Measurements from ENCODE around the gene FMNL2.

FMNL2 gene

DNA sequence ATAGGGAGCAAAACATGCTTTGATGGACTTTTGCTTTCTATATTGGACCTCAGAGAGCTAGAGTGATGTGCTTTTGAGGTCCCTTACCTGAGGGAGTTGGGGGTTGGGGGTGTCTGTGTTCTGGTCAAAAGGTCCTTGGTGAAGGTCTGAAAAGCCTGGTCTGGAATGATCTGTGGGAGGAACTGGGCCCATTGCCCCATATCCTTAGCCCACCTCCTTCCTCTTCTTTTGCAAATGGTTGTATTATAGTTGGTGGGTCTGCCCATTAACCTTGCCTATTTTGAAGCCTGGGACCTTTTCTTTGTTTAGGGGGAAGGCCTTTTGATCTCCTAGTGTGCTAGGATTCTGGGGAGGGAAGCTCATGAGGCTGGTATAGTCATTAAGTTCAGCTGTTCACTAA lies 88.7 kb downstream of the FMNL2 start:
- Histone ChIP-seq H3K9me3 (ENCODE audit: control insufficient read depth, insufficient read depth, low read length) (no peaks in the 10 kb centered on the region), H3K27ac (ENCODE audit: low read length) (no peak overlapping the region), H3K4me3 (ENCODE audit: low read length) (no peak overlapping the region), H3K4me1 (ENCODE audit: control insufficient read depth, insufficient read depth, low read length) (no peaks in the 10 kb centered on the region), H3K27me3 (ENCODE audit: control insufficient read depth, insufficient read depth, low read length) (no peaks in the 10 kb centered on the region), H3K36me3 (ENCODE audit: control insufficient read depth, insufficient read depth, low read length) (no peaks in the 10 kb centered on the region)
- DNase-seq (ENCODE audit: low read depth, low spot score), result no peak

- Histone ChIP-seq H3K9me3 (ENCODE audit: control insufficient read depth, insufficient read depth, low read length) (no peaks in the 10 kb centered on the region), H3K36me3 (ENCODE audit: control insufficient read depth, insufficient read depth, low read length) (no peaks in the 10 kb centered on the region), H3K4me3 (ENCODE audit: low read length) (no peak overlapping the region), H3K4me1 (ENCODE audit: control insufficient read depth, insufficient read depth, low read length) (no peaks in the 10 kb centered on the region; the same call in 1 of the 2 replicates), H3K27ac (ENCODE audit: low read length) (no peak overlapping the region), H3K27me3 (ENCODE audit: control insufficient read depth, insufficient read depth, low read length) (no peaks in the 10 kb centered on the region)
- no peak for DNase-seq (ENCODE audit: low read depth, low spot score)
- no CpG with 5 or more reads among the region's 8 CpGs for WGBS (ENCODE audit: insufficient coverage, insufficient read length)
Measured at GRCh38 chr2:152425765-152426727, 91.1 kb downstream of the FMNL2 start.

DNA sequence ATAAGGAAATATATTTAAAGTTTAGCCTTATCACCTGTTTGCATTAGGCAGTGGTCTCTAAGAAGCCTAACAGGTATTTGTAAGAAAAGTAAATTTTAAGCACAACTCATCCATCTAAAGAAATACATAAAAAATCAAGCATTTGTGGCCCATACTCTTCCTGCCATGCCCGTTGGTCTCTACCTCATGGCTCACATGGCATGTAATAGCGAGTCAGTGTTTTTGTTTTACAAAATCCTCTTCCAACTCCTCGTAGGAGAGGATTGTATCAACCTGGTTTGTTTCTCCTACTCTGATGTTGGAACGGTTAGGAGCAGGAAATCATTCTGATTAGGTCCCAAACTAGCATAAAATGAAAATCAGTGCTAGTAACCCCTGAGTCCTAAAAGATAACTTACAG lies 91.8 kb downstream of the FMNL2 start:
- WGBS (ENCODE audit: insufficient coverage, insufficient read length), result no CpG with 5 or more reads among the region's 4 CpGs
- Histone ChIP-seq H3K36me3 (ENCODE audit: control insufficient read depth, insufficient read depth, low read length) (no peaks in the 10 kb centered on the region), H3K27ac (ENCODE audit: low read length) (no peak overlapping the region), H3K27me3 (ENCODE audit: control insufficient read depth, insufficient read depth, low read length) (no peaks in the 10 kb centered on the region), H3K4me3 (ENCODE audit: low read length) (no peak overlapping the region), H3K4me1 (ENCODE audit: control insufficient read depth, insufficient read depth, low read length) (no peaks in the 10 kb centered on the region; the same call in 1 of the 2 replicates), H3K9me3 (ENCODE audit: control insufficient read depth, insufficient read depth, low read length) (no peaks in the 10 kb centered on the region)
- DNase-seq (ENCODE audit: low read depth, low spot score), result no peak

GRCh38 chr2:152427902-152428301 lies 92.9 kb downstream of the FMNL2 start:
- no CpG with 5 or more reads among the region's 1 CpG for WGBS (ENCODE audit: insufficient coverage, insufficient read length)
- no peaks in the 10 kb centered on the region for H3K36me3 ChIP-seq (ENCODE audit: control insufficient read depth, insufficient read depth, low read length)
- H3K4me3 ChIP-seq (ENCODE audit: low read length), result no peak overlapping the region
- H3K4me1 ChIP-seq (ENCODE audit: control insufficient read depth, insufficient read depth, low read length), result no peaks in the 10 kb centered on the region; the same call in 1 of the 2 replicates
- no peaks in the 10 kb centered on the region for H3K9me3 ChIP-seq (ENCODE audit: control insufficient read depth, insufficient read depth, low read length)
- H3K27ac ChIP-seq (ENCODE audit: low read length), result no peak overlapping the region
- H3K27me3 ChIP-seq (ENCODE audit: control insufficient read depth, insufficient read depth, low read length), result no peaks in the 10 kb centered on the region
- no peak for DNase-seq (ENCODE audit: low read depth, low spot score)

DNA sequence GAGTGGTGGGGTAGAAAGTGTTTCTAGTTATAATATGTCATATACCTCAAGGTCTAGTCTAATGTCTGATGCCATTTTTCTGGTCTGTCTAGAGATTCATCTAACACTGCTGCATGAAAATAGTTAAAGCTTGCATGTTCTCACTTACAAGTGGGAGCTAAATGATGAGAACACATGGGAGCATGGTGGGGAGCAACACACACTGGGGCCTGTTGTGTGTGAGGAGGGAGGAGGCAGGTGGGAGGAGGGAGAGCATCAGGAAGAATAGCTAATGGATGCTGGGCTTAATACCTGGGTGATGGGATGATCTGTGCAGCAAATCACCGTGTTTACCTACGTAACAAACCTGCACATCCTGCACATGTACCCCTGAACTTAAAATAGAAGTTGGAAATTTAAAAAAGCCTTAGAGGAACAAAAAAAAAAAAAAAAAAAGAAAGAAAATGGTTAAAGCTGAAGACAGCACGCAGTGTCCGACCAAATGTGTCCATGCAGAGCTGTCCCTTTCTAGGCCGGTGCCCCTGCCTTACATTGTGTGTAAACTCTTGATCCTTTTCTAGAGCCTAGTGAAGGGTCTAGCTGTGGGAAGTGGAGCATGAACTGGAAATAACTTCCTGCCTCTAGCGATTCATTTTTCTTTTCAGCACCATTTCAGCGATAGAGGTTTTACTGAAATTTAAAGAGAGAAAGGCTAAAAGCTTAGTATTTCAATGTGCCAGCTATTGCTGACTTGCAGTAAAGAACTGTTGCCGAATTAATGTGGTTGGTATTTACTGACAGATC lies 94.0 kb downstream of the FMNL2 start:
- no peak overlapping the region for H3K27ac ChIP-seq (ENCODE audit: low read length)
- no CpG with 5 or more reads among the region's 8 CpGs for WGBS (ENCODE audit: insufficient coverage, insufficient read length)
- no peaks in the 10 kb centered on the region for H3K9me3 ChIP-seq (ENCODE audit: control insufficient read depth, insufficient read depth, low read length)
- no peaks in the 10 kb centered on the region for H3K27me3 ChIP-seq (ENCODE audit: control insufficient read depth, insufficient read depth, low read length)
- peaks cover 2% of the 10 kb centered on the region; the same call in 1 of the 2 replicates for H3K4me1 ChIP-seq (ENCODE audit: control insufficient read depth, insufficient read depth, low read length)
- H3K36me3 ChIP-seq (ENCODE audit: control insufficient read depth, insufficient read depth, low read length), result no peaks in the 10 kb centered on the region
- H3K4me3 ChIP-seq (ENCODE audit: low read length), result no peak overlapping the region
- no peak for DNase-seq (ENCODE audit: low read depth, low spot score)

GRCh38 chr2:152430876-152431275 lies 95.9 kb downstream of the FMNL2 start:
- H3K27me3 ChIP-seq (ENCODE audit: control insufficient read depth, insufficient read depth, low read length), result no peaks in the 10 kb centered on the region
- H3K4me1 ChIP-seq (ENCODE audit: control insufficient read depth, insufficient read depth, low read length), result peaks cover 4% of the 10 kb centered on the region; the same call in 1 of the 2 replicates
- DNase-seq (ENCODE audit: low read depth, low spot score), result no peak
- no peaks in the 10 kb centered on the region; the same call in 1 of the 2 replicates for H3K9me3 ChIP-seq (ENCODE audit: control insufficient read depth, insufficient read depth, low read length)
- no peaks in the 10 kb centered on the region for H3K36me3 ChIP-seq (ENCODE audit: control insufficient read depth, insufficient read depth, low read length)
- no CpG with 5 or more reads among the region's 1 CpG for WGBS (ENCODE audit: insufficient coverage, insufficient read length)
- H3K27ac ChIP-seq (ENCODE audit: low read length), result no peak overlapping the region
- no peak overlapping the region for H3K4me3 ChIP-seq (ENCODE audit: low read length)

DNA sequence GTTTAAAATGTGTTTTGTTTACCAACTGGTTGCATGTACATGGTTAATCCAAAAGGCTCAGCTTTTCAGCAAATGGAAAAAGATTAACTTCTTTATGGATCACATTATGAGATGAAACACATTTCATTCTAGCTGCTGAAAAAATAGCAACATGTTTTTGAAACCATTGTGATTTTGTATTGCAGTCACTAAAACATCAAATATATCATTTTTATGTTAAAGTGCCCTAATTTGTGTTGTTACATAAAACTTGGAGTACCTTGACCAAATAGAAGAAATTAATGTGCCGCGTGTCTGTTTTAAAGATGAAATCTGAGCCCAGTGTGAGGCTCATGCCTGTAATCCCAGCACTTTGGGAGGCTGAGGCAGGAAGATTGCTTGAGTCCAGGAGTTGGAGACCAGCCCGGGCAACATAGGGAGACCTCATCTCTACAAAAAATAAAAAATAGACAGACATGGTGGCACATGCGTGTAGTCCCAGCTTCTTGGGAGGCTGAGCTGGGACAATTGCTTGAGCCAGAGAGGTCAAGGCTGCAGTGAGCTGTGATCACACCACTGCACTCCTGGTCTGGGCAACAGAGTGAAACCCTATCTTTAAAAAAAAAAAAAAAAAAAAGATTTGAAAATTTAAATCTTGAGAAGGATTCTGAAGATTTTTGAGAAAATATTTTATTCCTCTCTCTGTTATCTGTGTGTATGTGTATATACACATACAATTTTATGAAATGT lies 96.6 kb downstream of the FMNL2 start:
- Histone ChIP-seq H3K4me1 (ENCODE audit: control insufficient read depth, insufficient read depth, low read length) (peaks cover 4% of the 10 kb centered on the region; the same call in 1 of the 2 replicates), H3K27ac (ENCODE audit: low read length) (no peak overlapping the region)

GRCh38 chr2:152432206-152432653 lies 97.3 kb downstream of the FMNL2 start:
- peaks cover 5% of the 10 kb centered on the region; the same call in 1 of the 2 replicates for H3K4me1 ChIP-seq (ENCODE audit: control insufficient read depth, insufficient read depth, low read length)
- H3K27ac ChIP-seq (ENCODE audit: low read length), result no peak overlapping the region
- H3K27me3 ChIP-seq (ENCODE audit: control insufficient read depth, insufficient read depth, low read length), result no peaks in the 10 kb centered on the region
- WGBS (ENCODE audit: insufficient coverage, insufficient read length), result no CpG with 5 or more reads among the region's 3 CpGs
- no peaks in the 10 kb centered on the region for H3K36me3 ChIP-seq (ENCODE audit: control insufficient read depth, insufficient read depth, low read length)
- DNase-seq (ENCODE audit: low read depth, low spot score), result no peak
- no peak overlapping the region for H3K4me3 ChIP-seq (ENCODE audit: low read length)
- no peaks in the 10 kb centered on the region; the same call in 1 of the 2 replicates for H3K9me3 ChIP-seq (ENCODE audit: control insufficient read depth, insufficient read depth, low read length)

More for the DNA sequence above, 96.6 kb downstream of the FMNL2 start:
- DNase-seq (ENCODE audit: low read depth, low spot score), result no peak
- no CpG with 5 or more reads among the region's 4 CpGs for WGBS (ENCODE audit: insufficient coverage, insufficient read length)
- Histone ChIP-seq H3K27me3 (ENCODE audit: control insufficient read depth, insufficient read depth, low read length) (no peaks in the 10 kb centered on the region), H3K9me3 (ENCODE audit: control insufficient read depth, insufficient read depth, low read length) (no peaks in the 10 kb centered on the region; the same call in 1 of the 2 replicates), H3K4me3 (ENCODE audit: low read length) (no peak overlapping the region), H3K36me3 (ENCODE audit: control insufficient read depth, insufficient read depth, low read length) (no peaks in the 10 kb centered on the region)

- H3K4me3 ChIP-seq (ENCODE audit: low read length), result no peak overlapping the region
- H3K27me3 ChIP-seq (ENCODE audit: control insufficient read depth, insufficient read depth, low read length), result no peaks in the 10 kb centered on the region
- peaks cover 5% of the 10 kb centered on the region; the same call in 1 of the 2 replicates for H3K4me1 ChIP-seq (ENCODE audit: control insufficient read depth, insufficient read depth, low read length)
- no peaks in the 10 kb centered on the region for H3K36me3 ChIP-seq (ENCODE audit: control insufficient read depth, insufficient read depth, low read length)
- DNase-seq (ENCODE audit: low read depth, low spot score), result no peak
- no CpG with 5 or more reads among the region's 4 CpGs for WGBS (ENCODE audit: insufficient coverage, insufficient read length)
- H3K27ac ChIP-seq (ENCODE audit: low read length), result no peak overlapping the region
- no peaks in the 10 kb centered on the region; the same call in 1 of the 2 replicates for H3K9me3 ChIP-seq (ENCODE audit: control insufficient read depth, insufficient read depth, low read length)
Measured at GRCh38 chr2:152432765-152433164, 97.8 kb downstream of the FMNL2 start.

DNA sequence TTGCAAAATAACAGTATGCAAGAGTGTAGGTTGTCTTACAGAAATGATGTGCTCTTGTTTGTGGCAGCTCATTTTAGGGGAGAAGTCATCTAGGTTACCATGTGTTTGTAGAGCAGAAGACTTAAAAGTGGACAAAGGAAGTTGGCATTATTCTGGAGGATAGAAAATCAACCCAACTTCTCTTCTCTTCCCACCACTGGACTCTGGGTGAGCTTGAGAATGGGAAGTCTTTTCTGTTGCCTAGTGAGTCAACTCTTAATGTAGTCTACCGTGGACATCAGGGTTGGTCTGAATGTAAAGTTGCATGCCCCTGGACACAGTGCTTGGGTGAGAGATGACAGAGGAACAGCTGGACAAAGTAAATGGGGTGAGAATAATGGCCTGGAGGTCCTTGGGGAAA lies 98.3 kb downstream of the FMNL2 start:
- H3K27ac ChIP-seq (ENCODE audit: low read length), result no peak overlapping the region
- no peaks in the 10 kb centered on the region for H3K27me3 ChIP-seq (ENCODE audit: control insufficient read depth, insufficient read depth, low read length)
- DNase-seq (ENCODE audit: low read depth, low spot score), result no peak
- no peaks in the 10 kb centered on the region; the same call in 1 of the 2 replicates for H3K9me3 ChIP-seq (ENCODE audit: control insufficient read depth, insufficient read depth, low read length)
- no peaks in the 10 kb centered on the region for H3K36me3 ChIP-seq (ENCODE audit: control insufficient read depth, insufficient read depth, low read length)
- H3K4me1 ChIP-seq (ENCODE audit: control insufficient read depth, insufficient read depth, low read length), result peaks cover 5% of the 10 kb centered on the region; the same call in 1 of the 2 replicates
- no CpG with 5 or more reads among the region's 1 CpG for WGBS (ENCODE audit: insufficient coverage, insufficient read length)
- H3K4me3 ChIP-seq (ENCODE audit: low read length), result no peak overlapping the region
